KMS-11 (cell line): ENCODE measurements around the gene MYO5C.

Experiments
- H2AFZ ChIP-seq: fragments of 200-600 bp; sonication (generic); 2 replicates; pipeline ENCODE4 v1.6.1; 2016; ENCODE audit warnings: antibody characterized with exemption, mixed run types, low read depth
- H3K27ac ChIP-seq: fragments of 200-600 bp; sonication (generic); 2 replicates; pipeline ENCODE4 v1.6.1; 2016; ENCODE audit warnings: mild to moderate bottlenecking, mixed run types
- H3K27me3 ChIP-seq: fragments of 200-600 bp; sonication (generic); 2 replicates; pipeline ENCODE4 v1.6.1; 2017; ENCODE audit warnings: mild to moderate bottlenecking, low read depth, mixed run types, moderate library complexity; ENCODE audit not compliant: insufficient read depth
- H3K36me3 ChIP-seq: fragments of 200-600 bp; sonication (generic); 2 replicates; pipeline ENCODE4 v1.6.1; 2017; ENCODE audit warnings: mild to moderate bottlenecking, mixed run types; ENCODE audit not compliant: insufficient read depth
- H3K4me1 ChIP-seq: fragments of 200-600 bp; sonication (generic); 2 replicates; pipeline ENCODE4 v1.6.1; 2016; ENCODE audit warnings: mild to moderate bottlenecking, low read depth, mixed run types; ENCODE audit not compliant: poor library complexity, severe bottlenecking
- H3K4me2 ChIP-seq: fragments of 200-600 bp; sonication (generic); 2 replicates; pipeline ENCODE4 v1.7.0; 2016; ENCODE audit warnings: mild to moderate bottlenecking, mixed run types
- H3K4me3 ChIP-seq: fragments of 200-600 bp; sonication (generic); IDR thresholded peaks from 2 replicates; pipeline ENCODE4 v1.6.1; 2017; ENCODE audit warnings: low read depth, low read length, mixed read lengths; ENCODE audit not compliant: insufficient read depth
- H3K79me2 ChIP-seq: fragments of 200-600 bp; sonication (generic); 2 replicates; pipeline ENCODE4 v1.6.1; 2016; ENCODE audit warnings: low read depth, mixed run types; ENCODE audit not compliant: insufficient read depth
- H3K9ac ChIP-seq: fragments of 200-600 bp; sonication (generic); 2 replicates; pipeline ENCODE4 v1.6.1; 2016; ENCODE audit warnings: mild to moderate bottlenecking, mixed run types
- H4K20me1 ChIP-seq: fragments of 200-600 bp; sonication (generic); 2 replicates; pipeline ENCODE4 v1.6.1; 2016; ENCODE audit warnings: mild to moderate bottlenecking, mixed run types; ENCODE audit not compliant: insufficient read depth
- TF ChIP-seq, protein P1 (sequence below): fragments of 200-600 bp; sonication (generic); conservative IDR thresholded peaks from 2 replicates; pipeline ENCODE4 v1.6.1; 2017; ENCODE audit warnings: low read depth, mild to moderate bottlenecking, antibody characterized with exemption, low read length, moderate library complexity, mixed read lengths

MYO5C gene

DNA sequence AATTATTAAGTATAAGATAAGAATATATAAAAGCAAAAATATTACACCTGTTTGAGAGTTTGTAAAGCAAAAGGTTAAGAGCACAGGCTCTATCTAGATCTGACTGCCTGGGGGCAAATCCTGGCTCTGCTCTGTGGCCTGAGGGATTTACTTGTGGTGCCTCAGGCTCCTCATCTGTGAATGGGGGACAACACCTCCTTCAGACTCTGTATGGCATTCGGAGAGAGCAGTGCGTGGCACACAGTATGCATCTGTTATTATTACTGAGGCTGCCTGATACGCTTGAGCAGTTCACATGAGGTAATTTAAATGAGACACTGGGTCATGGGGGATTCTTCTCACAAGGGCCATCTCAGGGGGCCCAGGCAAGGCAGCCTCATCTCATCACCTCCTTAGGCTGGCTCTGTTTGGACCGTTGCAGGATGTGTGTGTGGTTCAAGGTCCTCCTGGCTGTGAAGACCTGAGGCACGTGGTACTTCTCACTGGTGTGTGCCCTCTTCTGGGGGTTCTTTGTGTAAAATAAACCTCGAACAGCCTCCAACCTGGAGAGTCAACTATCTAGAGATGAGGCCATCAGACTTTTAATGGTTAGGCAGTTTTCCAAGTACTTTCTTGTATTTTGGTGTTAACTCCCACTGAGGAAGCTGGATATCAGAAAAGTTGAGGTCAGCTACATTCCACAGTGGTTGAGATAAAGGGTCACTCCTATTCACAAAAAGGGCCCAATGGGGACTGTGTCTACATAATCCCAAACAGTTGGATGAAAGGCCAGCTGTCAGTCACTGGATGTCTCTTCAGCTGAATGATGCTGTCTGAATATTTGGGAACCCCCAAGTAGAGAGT is 113.4 kb downstream of the MYO5C start:
- no peaks in the 10 kb centered on the region for H3K36me3 ChIP-seq
- H3K27ac ChIP-seq: no peak overlapping the region
- H3K4me1 ChIP-seq: peaks cover 18% of the 10 kb centered on the region
- H3K4me2 ChIP-seq: no peak overlapping the region
- TF ChIP-seq, protein P1, sequence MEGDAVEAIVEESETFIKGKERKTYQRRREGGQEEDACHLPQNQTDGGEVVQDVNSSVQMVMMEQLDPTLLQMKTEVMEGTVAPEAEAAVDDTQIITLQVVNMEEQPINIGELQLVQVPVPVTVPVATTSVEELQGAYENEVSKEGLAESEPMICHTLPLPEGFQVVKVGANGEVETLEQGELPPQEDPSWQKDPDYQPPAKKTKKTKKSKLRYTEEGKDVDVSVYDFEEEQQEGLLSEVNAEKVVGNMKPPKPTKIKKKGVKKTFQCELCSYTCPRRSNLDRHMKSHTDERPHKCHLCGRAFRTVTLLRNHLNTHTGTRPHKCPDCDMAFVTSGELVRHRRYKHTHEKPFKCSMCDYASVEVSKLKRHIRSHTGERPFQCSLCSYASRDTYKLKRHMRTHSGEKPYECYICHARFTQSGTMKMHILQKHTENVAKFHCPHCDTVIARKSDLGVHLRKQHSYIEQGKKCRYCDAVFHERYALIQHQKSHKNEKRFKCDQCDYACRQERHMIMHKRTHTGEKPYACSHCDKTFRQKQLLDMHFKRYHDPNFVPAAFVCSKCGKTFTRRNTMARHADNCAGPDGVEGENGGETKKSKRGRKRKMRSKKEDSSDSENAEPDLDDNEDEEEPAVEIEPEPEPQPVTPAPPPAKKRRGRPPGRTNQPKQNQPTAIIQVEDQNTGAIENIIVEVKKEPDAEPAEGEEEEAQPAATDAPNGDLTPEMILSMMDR: no peak
- H2AFZ ChIP-seq: no peak overlapping the region
- H3K79me2 ChIP-seq: peaks cover 9% of the 10 kb centered on the region; the same call in 1 of the 2 replicates
- H3K4me3 ChIP-seq: no peak overlapping the region
- H3K27me3 ChIP-seq: no peaks in the 10 kb centered on the region
- no peak overlapping the region for H3K9ac ChIP-seq
- H4K20me1 ChIP-seq: no peaks in the 10 kb centered on the region

DNA sequence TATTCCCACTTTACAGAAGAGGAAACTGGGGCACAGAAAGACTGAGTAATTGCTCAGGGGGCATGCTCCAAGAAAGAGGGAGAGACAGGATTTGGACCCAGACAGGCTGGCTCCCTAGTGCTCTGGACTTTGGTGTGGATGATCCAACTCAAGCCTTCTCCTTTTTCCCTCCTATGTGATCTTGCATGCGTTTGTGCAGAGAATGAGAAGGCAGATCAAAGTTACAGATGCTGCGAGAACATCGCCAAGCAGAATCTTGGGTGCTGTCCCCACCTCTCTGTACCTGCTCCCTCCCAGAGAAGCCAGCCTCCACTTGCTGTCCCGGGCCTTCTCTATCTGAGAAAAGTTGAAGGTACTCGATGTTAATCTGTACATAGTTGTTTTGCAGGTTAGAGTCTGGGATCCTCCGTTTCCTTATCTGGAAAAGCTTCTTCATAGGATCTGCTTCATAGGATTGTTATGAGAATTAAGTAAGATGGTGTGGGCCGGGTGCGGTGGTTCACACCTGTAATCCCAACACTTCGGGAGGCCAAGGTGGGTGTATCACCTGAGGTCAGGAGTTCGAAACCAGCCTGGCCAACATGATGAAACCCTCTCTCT is 114.7 kb downstream of the MYO5C start:
- Histone ChIP-seq H3K4me3 (no peak overlapping the region), H3K9ac (no peak overlapping the region), H3K27ac (no peak overlapping the region), H3K27me3 (no peaks in the 10 kb centered on the region), H3K36me3 (no peaks in the 10 kb centered on the region), H4K20me1 (no peaks in the 10 kb centered on the region), H3K4me1 (peaks cover 18% of the 10 kb centered on the region), H3K79me2 (peaks cover 9% of the 10 kb centered on the region; the same call in 1 of the 2 replicates), H3K4me2 (peak overlapping the region; percentile 99; the same call in 1 of the 2 replicates), H2AFZ (peak overlapping the region; percentile 97)
- TF ChIP-seq, protein P1: no peak

- H3K27ac ChIP-seq: peak overlapping the region; percentile 53
- no peak overlapping the region for H3K4me3 ChIP-seq
- H3K36me3 ChIP-seq: no peaks in the 10 kb centered on the region
- H4K20me1 ChIP-seq: no peaks in the 10 kb centered on the region
- TF ChIP-seq, protein P1: no peak
- no peaks in the 10 kb centered on the region for H3K27me3 ChIP-seq
- H3K9ac ChIP-seq: peak overlapping the region; percentile 82
- H3K4me1 ChIP-seq: peaks cover 18% of the 10 kb centered on the region
- H3K4me2 ChIP-seq: peak overlapping the region; percentile 99
- peaks cover 9% of the 10 kb centered on the region; the same call in 1 of the 2 replicates for H3K79me2 ChIP-seq
- H2AFZ ChIP-seq: peak overlapping the region; percentile 97
These were observed 115.3 kb downstream of the MYO5C start for GRCh38 chr15:52180196-52180835.

DNA sequence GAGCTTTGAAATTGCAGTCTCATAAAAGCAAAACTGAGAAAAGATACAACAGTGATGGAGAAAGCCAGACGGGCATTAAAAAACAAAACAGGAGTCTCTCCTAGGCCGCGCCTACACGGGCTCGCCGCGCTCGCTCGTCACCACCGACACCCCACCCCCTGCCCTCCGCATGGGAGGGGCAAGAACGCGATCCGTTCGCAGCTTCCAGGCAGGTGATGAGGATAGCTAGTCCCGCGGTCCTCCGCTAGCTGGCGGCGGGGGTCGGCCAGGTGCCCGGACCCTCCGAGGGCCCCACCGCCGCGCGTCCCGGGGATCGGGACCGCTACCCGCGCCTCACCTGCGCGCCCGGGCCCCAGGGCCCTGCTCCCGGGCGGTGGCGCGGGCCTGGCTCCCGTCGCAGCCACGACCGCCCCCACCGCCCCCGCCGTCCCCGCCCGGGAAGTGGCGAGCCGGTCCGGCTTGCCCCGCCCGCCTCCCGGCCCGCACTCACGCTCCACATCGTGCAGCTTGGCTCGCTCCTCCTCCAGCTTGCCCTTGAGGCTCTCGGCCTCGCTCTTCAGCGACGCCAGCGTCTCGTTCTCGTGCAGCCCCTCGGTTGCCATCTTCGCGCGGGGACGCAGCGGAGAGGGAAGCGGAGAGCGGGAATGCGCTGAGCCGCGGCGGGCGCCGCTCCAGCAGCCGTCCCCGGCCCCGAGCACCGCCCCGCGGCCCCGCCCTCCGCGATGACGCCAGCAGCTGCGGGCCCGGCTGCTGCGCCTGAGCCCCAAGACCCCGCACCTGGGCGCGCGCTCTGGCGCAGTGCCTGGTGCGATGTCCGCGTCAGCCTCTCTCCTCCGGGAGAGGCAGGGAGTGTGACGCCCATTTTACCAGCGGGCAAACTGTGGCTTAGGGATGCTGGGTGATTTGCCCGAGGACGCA is 116.1 kb downstream of the MYO5C start:
- no peak overlapping the region for H3K4me3 ChIP-seq
- H3K4me1 ChIP-seq: peaks cover 18% of the 10 kb centered on the region
- H3K4me2 ChIP-seq: peak overlapping the region; percentile 99
- peaks cover 9% of the 10 kb centered on the region; the same call in 1 of the 2 replicates for H3K79me2 ChIP-seq
- no peaks in the 10 kb centered on the region for H3K27me3 ChIP-seq
- no peaks in the 10 kb centered on the region for H3K36me3 ChIP-seq
- peak overlapping the region; percentile 97 for H2AFZ ChIP-seq
- peak overlapping the region; percentile 82 for H3K9ac ChIP-seq
- H4K20me1 ChIP-seq: no peaks in the 10 kb centered on the region
- peak overlapping the region; percentile 53 for H3K27ac ChIP-seq
- TF ChIP-seq, protein P1: no peak
